Spinal cord (tissue), 10 donors: ENCODE data around the gene LRRC47. TPM values are rescaled to one million over a fixed set of nuclear protein-coding genes. Genes with fewer than 3 reads are reported as not detected.

Experiments used
- DNase-seq, 6 donors: peaks; one replicate each; pipeline versions ENCODE4 v3.0.0 to v3.0.0-alpha.2; 2013 to 2015; ENCODE audit warnings: low spot score in 6 of 6, low read depth in 4 of 6
- H3K27ac ChIP-seq: one replicate; pipeline ENCODE4 v1.5.1; 2013; ENCODE audit warnings: low read depth, low read length, control low read depth
- H3K27me3 ChIP-seq: one replicate; pipeline ENCODE4 v1.6.1; 2013; ENCODE audit warnings: low read length; ENCODE audit not compliant: control insufficient read depth, insufficient read depth
- H3K36me3 ChIP-seq: one replicate; pipeline ENCODE4 v1.6.1; 2013; ENCODE audit warnings: low read length; ENCODE audit not compliant: control insufficient read depth, insufficient read depth
- H3K4me1 ChIP-seq: one replicate; pipeline ENCODE4 v1.6.1; 2013; ENCODE audit warnings: low read length; ENCODE audit not compliant: control insufficient read depth, insufficient read depth
- H3K4me3 ChIP-seq: one replicate; pipeline ENCODE4 v1.5.1; 2013; ENCODE audit warnings: low read depth, low read length, control low read depth
- H3K9me3 ChIP-seq: one replicate; pipeline ENCODE4 v1.6.1; 2013; ENCODE audit warnings: low read length; ENCODE audit not compliant: control insufficient read depth, insufficient read depth
- WGBS: methylation state at CpG from one replicate; pipeline ENCODE4 v1.1.5; 2013; ENCODE audit warnings: missing lambda C conversion rate; ENCODE audit not compliant: insufficient coverage; 5-methylcytosine and 5-hydroxymethylcytosine counted together
- polyA plus RNA-seq, 2 donors: library from polyadenylated mRNA; unstranded; fragments of 120-200 nt; gene quantifications; one replicate each; pipeline ENCODE4 v1.2.1, GENCODE V29; 2013; ENCODE audit not compliant: insufficient read length in 2 of 2
- total RNA-seq, 2 donors: library from RNA; depleted of rRNA in 1 of 2; stranded (reverse); fragments of 120-200 nt in 1 of 2; fragments of >200 nt in 1 of 2; gene quantifications; one replicate each; pipeline versions ENCODE4 v1.2.3 to v1.2.4, GENCODE V29; 2013 to 2014
- donor health status: healthy.

Gene LRRC47
- total and polyA plus RNA-seq, 4 donors: 27.0 to 81.6 (median 50.5) TPM

- no peaks in the 10 kb centered on the region for H3K9me3 ChIP-seq
- peaks cover 14% of the 10 kb centered on the region for H3K4me1 ChIP-seq
- peaks cover 99% of the 10 kb centered on the region for H3K36me3 ChIP-seq
- DNase-seq: no peak
- H3K27ac ChIP-seq: no peak overlapping the region
- H3K27me3 ChIP-seq: no peaks in the 10 kb centered on the region
- WGBS: 92% methylated on average over 17 of the region's 20 CpGs
- H3K4me3 ChIP-seq: no peak overlapping the region
These were observed 16.3 kb downstream of the LRRC47 start for GRCh38 chr1:3779912-3780416.

GRCh38 chr1:3779265-3779911 lies 16.9 kb downstream of the LRRC47 start:
- H3K4me1 ChIP-seq: peaks cover 17% of the 10 kb centered on the region
- DNase-seq: no peak
- H3K36me3 ChIP-seq: peaks cover 93% of the 10 kb centered on the region
- H3K4me3 ChIP-seq: no peak overlapping the region
- H3K9me3 ChIP-seq: no peaks in the 10 kb centered on the region
- WGBS: 85% methylated on average over 22 of the region's 23 CpGs
- H3K27ac ChIP-seq: no peak overlapping the region
- H3K27me3 ChIP-seq: no peaks in the 10 kb centered on the region

GRCh38 chr1:3778590-3779264 lies 17.6 kb downstream of the LRRC47 start:
- 78% methylated on average over 14 of the region's 14 CpGs for WGBS
- H3K27ac ChIP-seq: no peak overlapping the region
- H3K36me3 ChIP-seq: peaks cover 86% of the 10 kb centered on the region
- no peak overlapping the region for H3K4me3 ChIP-seq
- no peaks in the 10 kb centered on the region for H3K9me3 ChIP-seq
- peaks cover 23% of the 10 kb centered on the region for H3K4me1 ChIP-seq
- no peak for DNase-seq
- H3K27me3 ChIP-seq: no peaks in the 10 kb centered on the region

- 89% methylated on average over 14 of the region's 20 CpGs for WGBS
- peaks cover 81% of the 10 kb centered on the region for H3K36me3 ChIP-seq
- no peak overlapping the region for H3K27ac ChIP-seq
- H3K4me1 ChIP-seq: peaks cover 32% of the 10 kb centered on the region
- H3K27me3 ChIP-seq: no peaks in the 10 kb centered on the region
- no peak for DNase-seq
- H3K4me3 ChIP-seq: no peak overlapping the region
- no peaks in the 10 kb centered on the region for H3K9me3 ChIP-seq
These were observed 18.4 kb downstream of the LRRC47 start for GRCh38 chr1:3777647-3778589.

- no peak overlapping the region for H3K27ac ChIP-seq
- peaks cover 74% of the 10 kb centered on the region for H3K36me3 ChIP-seq
- no peak overlapping the region for H3K4me3 ChIP-seq
- H3K4me1 ChIP-seq: peaks cover 34% of the 10 kb centered on the region
- no peaks in the 10 kb centered on the region for H3K27me3 ChIP-seq
- no peaks in the 10 kb centered on the region for H3K9me3 ChIP-seq
- 80% methylated on average over 8 of the region's 10 CpGs for WGBS
- no peak for DNase-seq
These were observed 19.2 kb downstream of the LRRC47 start for GRCh38 chr1:3777078-3777547.

GRCh38 chr1:3776231-3776961 lies 19.9 kb downstream of the LRRC47 start:
- Histone ChIP-seq H3K4me1 (peaks cover 41% of the 10 kb centered on the region), H3K27me3 (no peaks in the 10 kb centered on the region), H3K27ac (no peak overlapping the region), H3K36me3 (peaks cover 67% of the 10 kb centered on the region), H3K4me3 (no peak overlapping the region), H3K9me3 (no peaks in the 10 kb centered on the region)
- no peak for DNase-seq
- WGBS: 87% methylated on average over 17 of the region's 21 CpGs

GRCh38 chr1:3775490-3776230 lies 20.6 kb downstream of the LRRC47 start:
- no peak overlapping the region for H3K27ac ChIP-seq
- H3K4me1 ChIP-seq: peaks cover 47% of the 10 kb centered on the region
- H3K4me3 ChIP-seq: no peak overlapping the region
- 35% methylated on average over 27 of the region's 27 CpGs for WGBS
- no peaks in the 10 kb centered on the region for H3K9me3 ChIP-seq
- peak in 2 of 6 donors; percentile 40 to 67 for DNase-seq
- no peaks in the 10 kb centered on the region for H3K27me3 ChIP-seq
- peaks cover 60% of the 10 kb centered on the region for H3K36me3 ChIP-seq

- H3K4me3 ChIP-seq: no peak overlapping the region
- peaks cover 50% of the 10 kb centered on the region for H3K4me1 ChIP-seq
- WGBS: 49% methylated on average over 16 of the region's 17 CpGs
- no peak overlapping the region for H3K27ac ChIP-seq
- H3K36me3 ChIP-seq: peaks cover 54% of the 10 kb centered on the region
- no peaks in the 10 kb centered on the region for H3K27me3 ChIP-seq
- H3K9me3 ChIP-seq: no peaks in the 10 kb centered on the region
- no peak for DNase-seq
These were observed 21.3 kb downstream of the LRRC47 start for GRCh38 chr1:3774946-3775489.
